ENCODE measurements around the gene LYSMD3. TPM values are rescaled to one million over a fixed set of nuclear protein-coding genes. Genes with fewer than 3 reads are reported as not detected.

The LYSMD3 gene
- total and polyA plus RNA-seq, 9 of the 15 experiments (the other 6 are each of a cell fraction or from before 2014, with no cell fraction given): 9.5 to 42.3 (median 20.7) TPM

GRCh38 chr5:90514520-90514919, 14.9 kb downstream of the LYSMD3 start:
- FAIRE-seq: no peak
- no peak for DNase-seq (ENCODE audit: extremely low read depth in 1 of 4, low spot score in 3 of 4)
- Histone ChIP-seq H3K4me3 (no peak overlapping the region), H4K20me1 (replicated peaks; ENCODE audit: control insufficient read depth, insufficient read depth, low read length) (no peaks in the 10 kb centered on the region), H2AFZ (ENCODE audit: low read depth, low read length) (no peak overlapping the region), H3K9ac (ENCODE audit: insufficient read depth in 1 of 2, low read depth in 2 of 2, low read length in 2 of 2) (no peak overlapping the region), H3K36me3 (ENCODE audit: control insufficient read depth, insufficient read depth, low read length) (peaks cover 65% of the 10 kb centered on the region), H3K79me2 (ENCODE audit: control insufficient read depth, insufficient read depth, low read length) (no peaks in the 10 kb centered on the region), H3K4me2 (ENCODE audit: insufficient read depth, low read length) (no peak overlapping the region), H3K9me3 (replicated peaks; ENCODE audit: control insufficient read depth, insufficient read depth, low read depth, low read length) (no peaks in the 10 kb centered on the region), H3K27me3 (ENCODE audit: control insufficient read depth in 2 of 2, insufficient read depth in 2 of 2, low read length in 2 of 2) (no peaks in the 10 kb centered on the region), H3K4me1 (replicated peaks in 1 of 2; ENCODE audit: control insufficient read depth in 2 of 2, insufficient read depth in 2 of 2, low read length in 2 of 2) (no peaks in the 10 kb centered on the region), H3K9me1 (ENCODE audit: control insufficient read depth, insufficient read depth, low read length) (no peaks in the 10 kb centered on the region), H3K27ac (ENCODE audit: extremely low read depth, low read depth, low read length) (no peak overlapping the region)
- no TSS peak for BruUV-seq (replicated peaks)
- intact Hi-C loops (cut with micrococcal nuclease) (no loop called here), in situ Hi-C loops (cut with MboI) (no loop called here)
- ATAC-seq: no peak
- POLR2A ChIA-PET: interaction anchor here (0.6 kb wide), 1 partner anchor 212 kb away, joined by 4 read pairs; no protein-coding TSS in a partner anchor
- WGBS (ENCODE audit: insufficient coverage, low coverage, missing lambda C conversion rate): 68% methylated on average over 3 of the region's 3 CpGs
- CTCF ChIA-PET (ENCODE audit: low intra/inter-chr PET ratio): no interaction called here
- TF ChIP-seq, protein P1, sequence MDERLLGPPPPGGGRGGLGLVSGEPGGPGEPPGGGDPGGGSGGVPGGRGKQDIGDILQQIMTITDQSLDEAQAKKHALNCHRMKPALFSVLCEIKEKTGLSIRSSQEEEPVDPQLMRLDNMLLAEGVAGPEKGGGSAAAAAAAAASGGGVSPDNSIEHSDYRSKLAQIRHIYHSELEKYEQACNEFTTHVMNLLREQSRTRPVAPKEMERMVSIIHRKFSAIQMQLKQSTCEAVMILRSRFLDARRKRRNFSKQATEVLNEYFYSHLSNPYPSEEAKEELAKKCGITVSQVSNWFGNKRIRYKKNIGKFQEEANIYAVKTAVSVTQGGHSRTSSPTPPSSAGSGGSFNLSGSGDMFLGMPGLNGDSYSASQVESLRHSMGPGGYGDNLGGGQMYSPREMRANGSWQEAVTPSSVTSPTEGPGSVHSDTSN (CRISPR knock-in tag; IDR thresholded peaks at IDR 0.05; ENCODE audit: low read depth): no peak
- TF ChIP-seq, protein P1 (tag; conservative IDR thresholded peaks at IDR 0.05; ENCODE audit: low read depth): no peak
- TF ChIP-seq FOXK2 (conservative IDR thresholded peaks at IDR 0.05 in 1 of 2, IDR thresholded peaks at IDR 0.05 in 1 of 2; ENCODE audit: low read depth in 2 of 2): no peak
- TF ChIP-seq, protein P2, sequence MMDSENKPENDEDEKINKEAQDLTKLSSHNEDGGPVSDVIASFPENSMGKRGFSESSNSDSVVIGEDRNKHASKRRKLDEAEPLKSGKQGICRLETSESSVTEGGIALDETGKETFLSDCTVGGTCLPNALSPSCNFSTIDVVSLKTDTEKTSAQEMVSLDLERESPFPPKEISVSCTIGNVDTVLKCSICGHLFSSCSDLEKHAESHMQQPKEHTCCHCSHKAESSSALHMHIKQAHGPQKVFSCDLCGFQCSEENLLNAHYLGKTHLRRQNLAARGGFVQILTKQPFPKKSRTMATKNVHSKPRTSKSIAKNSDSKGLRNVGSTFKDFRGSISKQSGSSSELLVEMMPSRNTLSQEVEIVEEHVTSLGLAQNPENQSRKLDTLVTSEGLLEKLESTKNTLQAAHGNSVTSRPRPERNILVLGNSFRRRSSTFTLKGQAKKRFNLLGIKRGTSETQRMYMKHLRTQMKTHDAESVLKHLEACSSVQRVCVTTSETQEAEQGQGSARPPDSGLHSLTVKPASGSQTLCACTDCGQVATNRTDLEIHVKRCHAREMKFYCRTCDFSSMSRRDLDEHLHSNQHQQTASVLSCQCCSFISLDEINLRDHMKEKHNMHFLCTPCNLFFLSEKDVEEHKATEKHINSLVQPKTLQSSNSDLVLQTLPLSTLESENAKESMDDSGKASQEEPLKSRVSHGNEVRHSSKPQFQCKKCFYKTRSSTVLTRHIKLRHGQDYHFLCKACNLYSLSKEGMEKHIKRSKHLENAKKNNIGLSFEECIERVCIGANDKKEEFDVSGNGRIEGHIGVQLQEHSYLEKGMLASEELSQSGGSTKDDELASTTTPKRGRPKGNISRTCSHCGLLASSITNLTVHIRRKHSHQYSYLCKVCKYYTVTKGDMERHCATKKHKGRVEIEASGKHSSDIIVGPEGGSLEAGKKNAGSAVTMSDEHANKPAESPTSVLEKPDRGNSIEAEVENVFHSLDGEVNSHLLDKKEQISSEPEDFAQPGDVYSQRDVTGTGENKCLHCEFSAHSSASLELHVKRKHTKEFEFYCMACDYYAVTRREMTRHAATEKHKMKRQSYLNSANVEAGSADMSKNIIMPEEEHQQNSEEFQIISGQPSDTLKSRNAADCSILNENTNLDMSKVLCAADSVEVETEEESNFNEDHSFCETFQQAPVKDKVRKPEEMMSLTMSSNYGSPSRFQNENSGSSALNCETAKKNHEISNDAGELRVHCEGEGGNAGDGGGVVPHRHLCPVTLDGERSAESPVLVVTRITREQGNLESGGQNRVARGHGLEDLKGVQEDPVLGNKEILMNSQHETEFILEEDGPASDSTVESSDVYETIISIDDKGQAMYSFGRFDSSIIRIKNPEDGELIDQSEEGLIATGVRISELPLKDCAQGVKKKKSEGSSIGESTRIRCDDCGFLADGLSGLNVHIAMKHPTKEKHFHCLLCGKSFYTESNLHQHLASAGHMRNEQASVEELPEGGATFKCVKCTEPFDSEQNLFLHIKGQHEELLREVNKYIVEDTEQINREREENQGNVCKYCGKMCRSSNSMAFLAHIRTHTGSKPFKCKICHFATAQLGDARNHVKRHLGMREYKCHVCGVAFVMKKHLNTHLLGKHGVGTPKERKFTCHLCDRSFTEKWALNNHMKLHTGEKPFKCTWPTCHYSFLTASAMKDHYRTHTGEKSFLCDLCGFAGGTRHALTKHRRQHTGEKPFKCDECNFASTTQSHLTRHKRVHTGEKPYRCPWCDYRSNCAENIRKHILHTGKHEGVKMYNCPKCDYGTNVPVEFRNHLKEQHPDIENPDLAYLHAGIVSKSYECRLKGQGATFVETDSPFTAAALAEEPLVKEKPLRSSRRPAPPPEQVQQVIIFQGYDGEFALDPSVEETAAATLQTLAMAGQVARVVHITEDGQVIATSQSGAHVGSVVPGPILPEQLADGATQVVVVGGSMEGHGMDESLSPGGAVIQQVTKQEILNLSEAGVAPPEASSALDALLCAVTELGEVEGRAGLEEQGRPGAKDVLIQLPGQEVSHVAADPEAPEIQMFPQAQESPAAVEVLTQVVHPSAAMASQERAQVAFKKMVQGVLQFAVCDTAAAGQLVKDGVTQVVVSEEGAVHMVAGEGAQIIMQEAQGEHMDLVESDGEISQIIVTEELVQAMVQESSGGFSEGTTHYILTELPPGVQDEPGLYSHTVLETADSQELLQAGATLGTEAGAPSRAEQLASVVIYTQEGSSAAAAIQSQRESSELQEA (IDR thresholded peaks at IDR 0.05; ENCODE audit: low read depth): no peak
- TF ChIP-seq SUPT5H (IDR thresholded peaks at IDR 0.05): no peak
- TF ChIP-seq POLR3A (IDR thresholded peaks at IDR 0.05; ENCODE audit: borderline replicate concordance, extremely low read depth, insufficient read depth, insufficient read length): no peak
- TF ChIP-seq NCOA2 (IDR thresholded peaks at IDR 0.05; ENCODE audit: partially characterized antibody in 2 of 2): no peak
- no peak for TF ChIP-seq SMAD2 (IDR thresholded peaks at IDR 0.05; ENCODE audit: low read depth, low read length)
- TF ChIP-seq EGR1 (conservative IDR thresholded peaks at IDR 0.05): no peak
- TF ChIP-seq TAL1 (IDR thresholded peaks at IDR 0.05): no peak
- TF ChIP-seq XRCC4 (IDR thresholded peaks at IDR 0.05; ENCODE audit: extremely low read depth, insufficient read depth, insufficient read length): no peak
- TF ChIP-seq EP400 (IDR thresholded peaks at IDR 0.05): no peak
- TF ChIP-seq KHSRP (IDR thresholded peaks at IDR 0.05): no peak
- no peak for TF ChIP-seq HDAC3 (IDR thresholded peaks at IDR 0.05; ENCODE audit: borderline replicate concordance, partially characterized antibody)

Data from K562 (cell line).